ENCODE data around the gene ZBTB32. TPM values are rescaled to one million over a fixed set of nuclear protein-coding genes. Genes with fewer than 3 reads are reported as not detected.
"Not testable (repeated sequence)": the region's sequence is repeated elsewhere in the genome, so short reads cannot be mapped to it uniquely, and the experiment has no call there.

ZBTB32 gene
- total RNA-seq, 1 donor: 0.42 TPM

GRCh38 chr19:35721374-35721773, 17.0 kb downstream of the ZBTB32 start:
- Histone ChIP-seq H3K27me3 (ENCODE audit: insufficient read depth, low read length) (no peaks in the 10 kb centered on the region), H3K4me1 (ENCODE audit: insufficient read depth, low read length) (peaks cover 20% of the 10 kb centered on the region), H3K4me3 (ENCODE audit: low read length) (no peak overlapping the region), H3K9me3 (ENCODE audit: low read depth, low read length) (no peaks in the 10 kb centered on the region)

GRCh38 chr19:35722461-35722860, 18.1 kb downstream of the ZBTB32 start:
- H3K9me3 ChIP-seq (ENCODE audit: low read depth, low read length): no peaks in the 10 kb centered on the region
- peaks cover 18% of the 10 kb centered on the region for H3K4me1 ChIP-seq (ENCODE audit: insufficient read depth, low read length)
- H3K4me3 ChIP-seq (ENCODE audit: low read length): no peak overlapping the region
- no peaks in the 10 kb centered on the region for H3K27me3 ChIP-seq (ENCODE audit: insufficient read depth, low read length)

- Histone ChIP-seq H3K27me3 (ENCODE audit: insufficient read depth, low read length) (no peaks in the 10 kb centered on the region), H3K4me3 (ENCODE audit: low read length) (no peak overlapping the region), H3K4me1 (ENCODE audit: insufficient read depth, low read length) (peaks cover 18% of the 10 kb centered on the region), H3K9me3 (ENCODE audit: low read depth, low read length) (no peaks in the 10 kb centered on the region)
Measured at GRCh38 chr19:35722897-35723296, 18.5 kb downstream of the ZBTB32 start.

GRCh38 chr19:35723671-35724070, 19.3 kb downstream of the ZBTB32 start:
- Histone ChIP-seq H3K4me3 (ENCODE audit: low read length) (no peak overlapping the region), H3K9me3 (ENCODE audit: low read depth, low read length) (no peaks in the 10 kb centered on the region), H3K27me3 (ENCODE audit: insufficient read depth, low read length) (no peaks in the 10 kb centered on the region), H3K4me1 (ENCODE audit: insufficient read depth, low read length) (peaks cover 15% of the 10 kb centered on the region)

- peaks cover 10% of the 10 kb centered on the region for H3K4me1 ChIP-seq (ENCODE audit: insufficient read depth, low read length)
- not testable (repeated sequence) for H3K4me3 ChIP-seq (ENCODE audit: low read length); H3K9me3 ChIP-seq (ENCODE audit: low read depth, low read length); H3K27me3 ChIP-seq (ENCODE audit: insufficient read depth, low read length)
Measured at GRCh38 chr19:35724132-35724531, 19.8 kb downstream of the ZBTB32 start.

- H3K4me3 ChIP-seq (ENCODE audit: low read length): no peak overlapping the region
- H3K27me3 ChIP-seq (ENCODE audit: insufficient read depth, low read length): no peaks in the 10 kb centered on the region
- H3K4me1 ChIP-seq (ENCODE audit: insufficient read depth, low read length): peaks cover 6% of the 10 kb centered on the region
- H3K9me3 ChIP-seq (ENCODE audit: low read depth, low read length): no peaks in the 10 kb centered on the region
Measured at GRCh38 chr19:35724560-35724959, 20.2 kb downstream of the ZBTB32 start.

GRCh38 chr19:35725216-35725861, 21.0 kb downstream of the ZBTB32 start:
- Histone ChIP-seq H3K4me1 (ENCODE audit: insufficient read depth, low read length) (no peaks in the 10 kb centered on the region), H3K4me3 (ENCODE audit: low read length) (no peak overlapping the region), H3K9me3 (ENCODE audit: low read depth, low read length) (no peaks in the 10 kb centered on the region), H3K27me3 (ENCODE audit: insufficient read depth, low read length) (no peaks in the 10 kb centered on the region)

- Histone ChIP-seq H3K4me1 (ENCODE audit: insufficient read depth, low read length) (no peaks in the 10 kb centered on the region), H3K9me3 (ENCODE audit: low read depth, low read length) (no peaks in the 10 kb centered on the region), H3K4me3 (ENCODE audit: low read length) (no peak overlapping the region)
Measured at GRCh38 chr19:35727053-35727955, 22.9 kb downstream of the ZBTB32 start.

GRCh38 chr19:35727956-35728706, 23.8 kb downstream of the ZBTB32 start:
- H3K27me3 ChIP-seq (ENCODE audit: insufficient read depth, low read length): no peaks in the 10 kb centered on the region
- H3K4me3 ChIP-seq (ENCODE audit: low read length): no peak overlapping the region
- no peaks in the 10 kb centered on the region for H3K9me3 ChIP-seq (ENCODE audit: low read depth, low read length)
- no peaks in the 10 kb centered on the region for H3K4me1 ChIP-seq (ENCODE audit: insufficient read depth, low read length)

More at GRCh38 chr19:35727053-35727955, 22.9 kb downstream of the ZBTB32 start:
- no peaks in the 10 kb centered on the region for H3K27me3 ChIP-seq (ENCODE audit: insufficient read depth, low read length)

GRCh38 chr19:35729021-35729420, 24.7 kb downstream of the ZBTB32 start:
- Histone ChIP-seq H3K27me3 (ENCODE audit: insufficient read depth, low read length) (no peaks in the 10 kb centered on the region), H3K4me3 (ENCODE audit: low read length) (no peak overlapping the region), H3K9me3 (ENCODE audit: low read depth, low read length) (no peaks in the 10 kb centered on the region), H3K4me1 (ENCODE audit: insufficient read depth, low read length) (no peaks in the 10 kb centered on the region)

GRCh38 chr19:35729763-35730162, 25.4 kb downstream of the ZBTB32 start:
- Histone ChIP-seq H3K27me3 (ENCODE audit: insufficient read depth, low read length) (no peaks in the 10 kb centered on the region), H3K4me3 (ENCODE audit: low read length) (no peak overlapping the region), H3K9me3 (ENCODE audit: low read depth, low read length) (no peaks in the 10 kb centered on the region), H3K4me1 (ENCODE audit: insufficient read depth, low read length) (no peaks in the 10 kb centered on the region)

GRCh38 chr19:35730326-35730725, 26.0 kb downstream of the ZBTB32 start:
- Histone ChIP-seq H3K4me1 (ENCODE audit: insufficient read depth, low read length) (no peaks in the 10 kb centered on the region), H3K27me3 (ENCODE audit: insufficient read depth, low read length) (no peaks in the 10 kb centered on the region), H3K9me3 (ENCODE audit: low read depth, low read length) (no peaks in the 10 kb centered on the region), H3K4me3 (ENCODE audit: low read length) (no peak overlapping the region)

- H3K27me3 ChIP-seq (ENCODE audit: insufficient read depth, low read length): no peaks in the 10 kb centered on the region
- no peaks in the 10 kb centered on the region for H3K9me3 ChIP-seq (ENCODE audit: low read depth, low read length)
- H3K4me1 ChIP-seq (ENCODE audit: insufficient read depth, low read length): no peaks in the 10 kb centered on the region
- no peak overlapping the region for H3K4me3 ChIP-seq (ENCODE audit: low read length)
Measured at GRCh38 chr19:35731353-35731752, 27.0 kb downstream of the ZBTB32 start.

- Histone ChIP-seq H3K4me1 (ENCODE audit: insufficient read depth, low read length) (peaks cover 2% of the 10 kb centered on the region), H3K27me3 (ENCODE audit: insufficient read depth, low read length) (no peaks in the 10 kb centered on the region), H3K9me3 (ENCODE audit: low read depth, low read length) (no peaks in the 10 kb centered on the region), H3K4me3 (ENCODE audit: low read length) (no peak overlapping the region)
Measured at GRCh38 chr19:35731779-35732405, 27.5 kb downstream of the ZBTB32 start.
